ENCODE measurements around the gene TEKTIP1.

GRCh38 chr19:3501780-3502179, 37.2 kb upstream of the TEKTIP1 start:
- no peak for TF ChIP-seq TCF7L2 (IDR thresholded peaks at IDR 0.05; ENCODE audit: low read depth, low read length)
- TF ChIP-seq POLR2AphosphoS5 (IDR thresholded peaks at IDR 0.05; ENCODE audit: low read depth, low read length) = no peak
